GM21515 (cell line): ENCODE results near the gene GJA3.

ENCODE experiments used
- ATAC-seq: cut with Tn5 transposase; IDR thresholded peaks from one replicate; pipeline ENCODE4 v1.9.1; 2021; ENCODE audit not compliant: unreplicated experiment

GJA3 gene

GRCh38 chr13:20128459-20128931, 32.4 kb downstream of the GJA3 start:
- no peak for ATAC-seq

GRCh38 chr13:20127562-20128458, 33.0 kb downstream of the GJA3 start:
- peak; percentile 61 for ATAC-seq

- no peak for ATAC-seq
Observed at GRCh38 chr13:20127262-20127561, 33.6 kb downstream of the GJA3 start.

- no peak for ATAC-seq
Observed at GRCh38 chr13:20126541-20127261, 34.2 kb downstream of the GJA3 start.

GRCh38 chr13:20125783-20126165, 35.1 kb downstream of the GJA3 start:
- ATAC-seq: no peak

- ATAC-seq: no peak
Observed at GRCh38 chr13:20125129-20125782, 35.6 kb downstream of the GJA3 start.

- ATAC-seq: no peak
Observed at GRCh38 chr13:20124303-20124702, 36.5 kb downstream of the GJA3 start.

GRCh38 chr13:20121159-20121525, 39.7 kb downstream of the GJA3 start:
- no peak for ATAC-seq

GRCh38 chr13:20119960-20120359, 40.9 kb downstream of the GJA3 start:
- ATAC-seq: no peak

GRCh38 chr13:20118268-20119140, 42.3 kb downstream of the GJA3 start:
- ATAC-seq: no peak

- ATAC-seq: no peak
Observed at GRCh38 chr13:20116213-20116612, 44.6 kb downstream of the GJA3 start.

GRCh38 chr13:20114066-20114610, 46.7 kb downstream of the GJA3 start:
- ATAC-seq: no peak

GRCh38 chr13:20109037-20109436, 51.8 kb downstream of the GJA3 start:
- ATAC-seq: no peak

GRCh38 chr13:20106742-20107141, 54.1 kb downstream of the GJA3 start:
- no peak for ATAC-seq

GRCh38 chr13:20105161-20105689, 55.6 kb downstream of the GJA3 start:
- ATAC-seq: no peak

- no peak for ATAC-seq
Observed at GRCh38 chr13:20102525-20103180, 58.2 kb downstream of the GJA3 start.

- no peak for ATAC-seq
Observed at GRCh38 chr13:20101467-20102316, 59.2 kb downstream of the GJA3 start.

- ATAC-seq: no peak
Observed at GRCh38 chr13:20099319-20099718, 61.5 kb downstream of the GJA3 start.

GRCh38 chr13:20093951-20094350, 66.9 kb downstream of the GJA3 start:
- no peak for ATAC-seq
